ENCODE data around the gene DCUN1D3.
"Not testable (repeated sequence)": the region's sequence is repeated elsewhere in the genome, so short reads cannot be mapped to it uniquely, and the experiment has no call there.

DCUN1D3 gene

GRCh38 chr16:20886320-20886719 is 13.8 kb downstream of the DCUN1D3 start:
- DNase-seq: no peak

- DNase-seq: no peak
Observed at GRCh38 chr16:20884240-20884556, 16.0 kb downstream of the DCUN1D3 start.

GRCh38 chr16:20883554-20884239 is 16.5 kb downstream of the DCUN1D3 start:
- DNase-seq: no peak

- DNase-seq: no peak
Observed at GRCh38 chr16:20881503-20881878, 18.7 kb downstream of the DCUN1D3 start.

- no peak for DNase-seq
Observed at GRCh38 chr16:20880867-20881502, 19.2 kb downstream of the DCUN1D3 start.

- DNase-seq: no peak
Observed at GRCh38 chr16:20879175-20880040, 20.8 kb downstream of the DCUN1D3 start.

GRCh38 chr16:20878682-20879147 is 21.4 kb downstream of the DCUN1D3 start:
- DNase-seq: no peak

GRCh38 chr16:20875355-20875650 is 24.9 kb downstream of the DCUN1D3 start:
- DNase-seq: no peak

- no peak for DNase-seq
Observed at GRCh38 chr16:20874088-20874581, 26.0 kb downstream of the DCUN1D3 start.

GRCh38 chr16:20873331-20873730 is 26.8 kb downstream of the DCUN1D3 start:
- no peak for DNase-seq

- no peak for DNase-seq
Observed at GRCh38 chr16:20871941-20872815, 28.0 kb downstream of the DCUN1D3 start.

GRCh38 chr16:20871258-20871657 is 28.9 kb downstream of the DCUN1D3 start:
- DNase-seq: no peak

- DNase-seq: no peak
Observed at GRCh38 chr16:20870122-20870820, 29.9 kb downstream of the DCUN1D3 start.

GRCh38 chr16:20868890-20869289 is 31.3 kb downstream of the DCUN1D3 start:
- DNase-seq: no peak

GRCh38 chr16:20867585-20867984 is 32.6 kb downstream of the DCUN1D3 start:
- no peak for DNase-seq

- DNase-seq: no peak
Observed at GRCh38 chr16:20866801-20867200, 33.4 kb downstream of the DCUN1D3 start.

- DNase-seq: no peak
Observed at GRCh38 chr16:20866145-20866772, 33.9 kb downstream of the DCUN1D3 start.

GRCh38 chr16:20865420-20866131 is 34.6 kb downstream of the DCUN1D3 start:
- no peak for DNase-seq

GRCh38 chr16:20864376-20864775 is 35.8 kb downstream of the DCUN1D3 start:
- DNase-seq: not testable (repeated sequence)

GRCh38 chr16:20862162-20862960 is 37.8 kb downstream of the DCUN1D3 start:
- no peak for DNase-seq
